GM19372 (cell line): ENCODE measurements around the gene ATF3.

ENCODE experiments used
- ATAC-seq: cut with Tn5 transposase; IDR thresholded peaks from one replicate; pipeline ENCODE4 v1.9.1; 2021; ENCODE audit warnings: mild to moderate bottlenecking, low read depth, moderate library complexity; ENCODE audit not compliant: unreplicated experiment

The ATF3 gene

GRCh38 chr1:212608392-212608958, at the start of gene ATF3:
Gene ATF3, plus strand, starts transcription at chr1:212608761. Its CDS starts 6,261 bp downstream, at chr1:212615022.
- ATAC-seq: peak; percentile 63

GRCh38 chr1:212559929-212560328, 48.6 kb upstream of the ATF3 start:
- no peak for ATAC-seq

GRCh38 chr1:212560933-212561460, 47.6 kb upstream of the ATF3 start:
- no peak for ATAC-seq

- no peak for ATAC-seq
Measured at GRCh38 chr1:212561501-212561931, 47.0 kb upstream of the ATF3 start.

- ATAC-seq: no peak
Measured at GRCh38 chr1:212562771-212563170, 45.8 kb upstream of the ATF3 start.

GRCh38 chr1:212565079-212565478, 43.5 kb upstream of the ATF3 start:
- ATAC-seq: no peak

GRCh38 chr1:212565571-212566305, 42.8 kb upstream of the ATF3 start:
- ATAC-seq: no peak

- peak; percentile 95 for ATAC-seq
Measured at GRCh38 chr1:212566522-212567479, 41.8 kb upstream of the ATF3 start.

GRCh38 chr1:212567638-212568037, 40.9 kb upstream of the ATF3 start:
- ATAC-seq: no peak

- ATAC-seq: no peak
Measured at GRCh38 chr1:212568978-212569537, 39.5 kb upstream of the ATF3 start.

- no peak for ATAC-seq
Measured at GRCh38 chr1:212574732-212575131, 33.8 kb upstream of the ATF3 start.

- ATAC-seq: no peak
Measured at GRCh38 chr1:212575333-212575732, 33.2 kb upstream of the ATF3 start.

- no peak for ATAC-seq
Measured at GRCh38 chr1:212578041-212578440, 30.5 kb upstream of the ATF3 start.

GRCh38 chr1:212581034-212581433, 27.5 kb upstream of the ATF3 start:
- no peak for ATAC-seq

- no peak for ATAC-seq
Measured at GRCh38 chr1:212582291-212582690, 26.3 kb upstream of the ATF3 start.

GRCh38 chr1:212582808-212583615, 25.5 kb upstream of the ATF3 start:
- no peak for ATAC-seq

- no peak for ATAC-seq
Measured at GRCh38 chr1:212583643-212584042, 24.9 kb upstream of the ATF3 start.

GRCh38 chr1:212584092-212584886, 24.3 kb upstream of the ATF3 start:
- no peak for ATAC-seq

GRCh38 chr1:212585210-212585609, 23.4 kb upstream of the ATF3 start:
- ATAC-seq: no peak
